GM21737 (cell line): ENCODE data around the gene MXD3.
"Not testable (repeated sequence)": the region's sequence is repeated elsewhere in the genome, so short reads cannot be mapped to it uniquely, and the experiment has no call there.

Experiments used
- ATAC-seq: cut with Tn5 transposase; IDR thresholded peaks from one replicate; pipeline ENCODE4 v1.9.1; 2021; ENCODE audit warnings: mild to moderate bottlenecking, moderate library complexity; ENCODE audit not compliant: unreplicated experiment

MXD3 gene

GRCh38 chr5:177343777-177344176, 32.1 kb upstream of the MXD3 start:
- no peak for ATAC-seq

- ATAC-seq, result not testable (repeated sequence)
These were observed 31.3 kb upstream of the MXD3 start for GRCh38 chr5:177343000-177343399.

- no peak for ATAC-seq
These were observed 27.5 kb upstream of the MXD3 start for GRCh38 chr5:177339107-177339638.

- ATAC-seq, result no peak
These were observed 26.8 kb upstream of the MXD3 start for GRCh38 chr5:177338251-177339106.

GRCh38 chr5:177336603-177337494, 25.2 kb upstream of the MXD3 start:
- no peak for ATAC-seq

- ATAC-seq, result no peak
These were observed 24.4 kb upstream of the MXD3 start for GRCh38 chr5:177336112-177336511.

GRCh38 chr5:177335701-177336065, 24.0 kb upstream of the MXD3 start:
- no peak for ATAC-seq

GRCh38 chr5:177334781-177335700, 23.3 kb upstream of the MXD3 start:
- ATAC-seq, result no peak

- ATAC-seq, result no peak
These were observed 22.5 kb upstream of the MXD3 start for GRCh38 chr5:177334155-177334551.

GRCh38 chr5:177333420-177334154, 21.9 kb upstream of the MXD3 start:
- no peak for ATAC-seq

GRCh38 chr5:177332896-177333260, 21.2 kb upstream of the MXD3 start:
- ATAC-seq, result no peak

GRCh38 chr5:177332031-177332895, 20.6 kb upstream of the MXD3 start:
- no peak for ATAC-seq

- ATAC-seq, result no peak
These were observed 19.5 kb upstream of the MXD3 start for GRCh38 chr5:177330991-177331842.

- no peak for ATAC-seq
These were observed 18.2 kb upstream of the MXD3 start for GRCh38 chr5:177329883-177330282.

GRCh38 chr5:177328545-177329231, 17.0 kb upstream of the MXD3 start:
- ATAC-seq, result no peak

GRCh38 chr5:177327539-177328522, 16.1 kb upstream of the MXD3 start:
- no peak for ATAC-seq
